Measurements from ENCODE around the gene NOG. TPM values are rescaled to one million over a fixed set of nuclear protein-coding genes. Genes with fewer than 3 reads are reported as not detected.

Gene NOG
- total RNA-seq, 1 donor from 2014 or later: 75.6 TPM

GRCh38 chr17:56602292-56603130 is 9.0 kb downstream of the NOG start:
- no peak overlapping the region for H3K4me3 ChIP-seq (ENCODE audit: low read depth, low read length)
- no peak for DNase-seq (ENCODE audit: low read depth)
- no peak for TF ChIP-seq CTCF (conservative IDR thresholded peaks at IDR 0.05; ENCODE audit: low read depth, low read length)

- TF ChIP-seq CTCF (conservative IDR thresholded peaks at IDR 0.05; ENCODE audit: low read depth, low read length): no peak
- no peak for DNase-seq (ENCODE audit: low read depth)
- no peak overlapping the region for H3K4me3 ChIP-seq (ENCODE audit: low read depth, low read length)
Observed at GRCh38 chr17:56603486-56604238, 10.2 kb downstream of the NOG start.

DNA sequence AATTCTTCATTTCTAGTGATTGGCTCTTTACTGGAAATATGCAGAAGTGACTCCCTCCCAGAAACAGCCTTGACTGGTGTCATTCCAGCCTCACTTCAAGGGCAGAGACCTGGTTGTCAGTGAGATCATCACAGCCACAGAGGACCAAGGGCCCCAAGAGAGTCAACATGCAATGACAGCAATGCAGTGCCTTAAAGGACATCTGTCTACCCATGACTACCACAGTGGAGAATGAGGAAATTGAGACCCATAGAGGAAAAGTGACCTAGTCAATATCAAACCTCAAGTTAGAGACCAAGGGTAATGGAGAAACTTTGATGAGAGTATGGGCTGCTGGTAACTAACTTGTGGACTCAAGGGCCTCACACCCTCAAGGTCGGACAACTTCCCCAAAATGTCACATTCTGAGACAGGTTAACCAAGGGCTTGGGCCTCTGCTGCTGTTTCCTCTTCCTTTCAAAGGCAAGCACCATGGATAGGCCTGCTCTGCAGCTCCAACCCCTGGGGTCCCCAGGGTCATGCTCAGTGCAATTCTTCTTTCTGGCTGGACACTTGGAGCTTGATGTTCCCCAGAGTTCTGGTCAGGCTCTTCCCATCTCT is 11.3 kb downstream of the NOG start:
- DNase-seq (ENCODE audit: low read depth): no peak
- no peak overlapping the region for H3K4me3 ChIP-seq (ENCODE audit: low read depth, low read length)
- no peak for TF ChIP-seq CTCF (conservative IDR thresholded peaks at IDR 0.05; ENCODE audit: low read depth, low read length)

DNA sequence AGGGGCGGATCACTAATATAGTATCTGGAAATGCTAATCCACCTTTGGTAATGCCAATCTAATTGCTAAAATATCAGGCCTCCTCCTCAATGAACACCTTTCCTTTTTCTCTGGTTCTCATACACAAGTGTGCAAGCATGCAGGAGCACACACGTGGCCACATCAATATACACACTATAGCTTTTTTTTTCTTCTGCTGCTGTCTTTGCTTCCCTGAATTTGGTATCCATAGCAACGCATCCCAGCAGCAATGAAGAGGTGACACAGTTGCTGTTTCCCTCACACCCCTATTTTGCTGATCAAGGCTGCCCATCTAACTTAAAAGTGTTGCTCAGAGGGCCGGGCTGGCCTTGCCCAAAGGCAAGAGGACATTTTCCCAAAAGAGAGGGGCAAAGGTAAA is 15.4 kb downstream of the NOG start:
- no peak overlapping the region for H3K4me3 ChIP-seq (ENCODE audit: low read depth, low read length)
- TF ChIP-seq CTCF (conservative IDR thresholded peaks at IDR 0.05; ENCODE audit: low read depth, low read length): no peak
- DNase-seq (ENCODE audit: low read depth): no peak

- no peak for DNase-seq (ENCODE audit: low read depth)
- no peak overlapping the region for H3K4me3 ChIP-seq (ENCODE audit: low read depth, low read length)
- no peak for TF ChIP-seq CTCF (conservative IDR thresholded peaks at IDR 0.05; ENCODE audit: low read depth, low read length)
Observed at GRCh38 chr17:56610321-56610720, 16.8 kb downstream of the NOG start.

DNA sequence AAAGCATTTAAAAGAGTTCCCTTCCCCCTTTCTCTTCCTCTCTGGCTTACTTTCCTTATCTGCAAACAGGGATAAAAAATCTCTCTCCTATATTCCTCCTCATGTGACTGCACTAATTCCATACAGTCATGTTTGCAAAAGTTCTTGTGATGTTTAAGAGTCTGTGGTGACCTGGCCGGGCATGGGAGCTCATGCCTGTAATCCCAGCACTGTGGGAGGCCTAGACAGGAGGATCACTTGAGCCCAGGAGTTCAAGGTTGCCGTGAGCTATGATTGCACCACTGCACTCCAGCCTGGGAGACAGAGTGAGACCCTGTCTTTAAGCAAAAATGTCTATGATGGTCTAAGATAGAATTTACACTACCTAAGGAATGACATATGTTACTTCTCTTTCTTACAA is 19.6 kb downstream of the NOG start:
- DNase-seq (ENCODE audit: low read depth): no peak
- TF ChIP-seq CTCF (conservative IDR thresholded peaks at IDR 0.05; ENCODE audit: low read depth, low read length): no peak
- H3K4me3 ChIP-seq (ENCODE audit: low read depth, low read length): no peak overlapping the region

Measured in epithelial cell of proximal tubule (primary cell).